ENCODE data around the gene IGFBP4. TPM values are rescaled to one million over a fixed set of nuclear protein-coding genes. Genes with fewer than 3 reads are reported as not detected.

IGFBP4 gene
- total and polyA plus RNA-seq, 2 of the 13 experiments (the other 11 are each of a cell fraction or from before 2014, with no cell fraction given) = 4.1 to 49.0 TPM

DNA sequence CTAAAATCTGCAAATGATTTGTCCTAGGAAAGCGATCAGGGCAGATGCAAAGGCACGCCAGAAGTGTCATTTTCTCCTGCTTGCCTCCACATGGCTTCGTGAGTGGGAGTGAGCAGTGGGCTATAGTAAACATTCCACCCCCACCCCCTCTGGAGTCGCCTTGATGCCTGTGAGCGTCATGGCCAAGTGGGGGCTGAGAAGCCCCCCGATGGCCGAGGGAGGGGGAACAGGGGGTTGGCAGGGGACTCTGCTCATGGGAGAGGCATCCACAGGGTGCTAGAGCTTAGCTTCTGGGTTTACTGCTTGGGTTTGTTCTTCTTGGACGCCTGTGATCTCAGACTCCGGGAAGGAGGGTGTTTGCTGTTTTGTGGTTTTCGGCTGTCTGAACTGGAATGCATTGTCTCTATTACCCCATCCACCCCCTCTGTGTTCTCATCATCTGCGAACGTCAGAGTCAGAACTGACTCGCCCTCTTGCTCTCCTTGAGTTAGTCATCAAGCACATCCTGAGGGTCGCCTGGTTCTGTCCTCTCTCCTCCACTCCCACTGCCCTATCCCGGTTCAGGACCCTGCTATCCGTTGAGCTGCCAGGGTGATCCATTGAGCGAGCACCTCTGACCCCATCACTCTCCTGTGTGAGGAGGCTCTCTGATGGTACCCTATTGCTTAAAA lies 42.7 kb downstream of the IGFBP4 start:
- no peak overlapping the region for H2AFZ ChIP-seq (ENCODE audit: low read length)
- 10% methylated on average over 16 of the region's 17 CpGs for WGBS (ENCODE audit: low lambda C conversion rate)
- no peak overlapping the region for H3K27ac ChIP-seq (ENCODE audit: extremely low read length, insufficient read depth, low read length)
- no peaks in the 10 kb centered on the region for H3K79me2 ChIP-seq (ENCODE audit: insufficient read depth, low read length)
- BruUV-seq (replicated peaks) = no TSS peak
- H3K9me3 ChIP-seq (ENCODE audit: low read length) = no peaks in the 10 kb centered on the region
- intact Hi-C loops (cut with micrococcal nuclease; ENCODE audit: unreplicated experiment) = no loop called here
- no peaks in the 10 kb centered on the region for H3K27me3 ChIP-seq (ENCODE audit: control insufficient read depth in 1 of 2, insufficient read depth in 2 of 2, low read length in 2 of 2)
- no peak overlapping the region for H3K4me3 ChIP-seq (replicated peaks in 1 of 3; ENCODE audit: insufficient read depth in 1 of 3, low read depth in 2 of 3, low read length in 3 of 3)
- DNase-seq (ENCODE audit: low spot score) (peak; percentile 86), FAIRE-seq (peak; percentile 21), ATAC-seq (peak; percentile 34)
- H3K4me1 ChIP-seq (ENCODE audit: insufficient read depth, low read length) = peaks cover 57% of the 10 kb centered on the region
- no peak overlapping the region; the same call in 1 of the 2 replicates for H3K4me2 ChIP-seq (ENCODE audit: low read depth, low read length)
- no peaks in the 10 kb centered on the region for H3K36me3 ChIP-seq (replicated peaks in 1 of 2; ENCODE audit: control insufficient read depth in 1 of 2, insufficient read depth in 2 of 2, low read length in 2 of 2)
- H3K9ac ChIP-seq (ENCODE audit: insufficient read depth, low read depth, low read length) = no peak overlapping the region
- in situ Hi-C loops (cut with HindIII; ENCODE audit: extremely low pct_ligation_motif_present, low pct_unique_long_range_greater_than_20kb) = no loop called here
- ChIA-PET CTCF (ENCODE audit: low intra/inter-chr PET ratio, low total read pairs) (no interaction called here), POLR2A (interaction anchor here (1.0 to 1.4 kb wide), 2 partner anchors 9 to 63 kb away, joined by 3 read pairs; no protein-coding TSS in a partner anchor)
- H4K20me1 ChIP-seq (ENCODE audit: insufficient read depth, low read length) = no peaks in the 10 kb centered on the region
- TF ChIP-seq ZMAT3 (CRISPR knock-in tag; conservative IDR thresholded peaks at IDR 0.05) (no peak), ZNF605 (CRISPR knock-in tag; IDR thresholded peaks at IDR 0.05) (no peak), ZFX (CRISPR knock-in tag; IDR thresholded peaks at IDR 0.05; ENCODE audit: low read depth) (no peak), SOX13 (IDR thresholded peaks at IDR 0.05) (no peak), SOX13 (CRISPR knock-in tag; conservative IDR thresholded peaks at IDR 0.05 in 1 of 2, IDR thresholded peaks at IDR 0.05 in 1 of 2) (peak in 1 of 2 experiments; percentile 36; a peak in 1 of 4 replicates), FOXA3 (CRISPR knock-in tag; IDR thresholded peaks at IDR 0.05) (no peak), ZNF569 (CRISPR knock-in tag; IDR thresholded peaks at IDR 0.05; ENCODE audit: borderline replicate concordance) (no peak)
- TF ChIP-seq, protein P1, sequence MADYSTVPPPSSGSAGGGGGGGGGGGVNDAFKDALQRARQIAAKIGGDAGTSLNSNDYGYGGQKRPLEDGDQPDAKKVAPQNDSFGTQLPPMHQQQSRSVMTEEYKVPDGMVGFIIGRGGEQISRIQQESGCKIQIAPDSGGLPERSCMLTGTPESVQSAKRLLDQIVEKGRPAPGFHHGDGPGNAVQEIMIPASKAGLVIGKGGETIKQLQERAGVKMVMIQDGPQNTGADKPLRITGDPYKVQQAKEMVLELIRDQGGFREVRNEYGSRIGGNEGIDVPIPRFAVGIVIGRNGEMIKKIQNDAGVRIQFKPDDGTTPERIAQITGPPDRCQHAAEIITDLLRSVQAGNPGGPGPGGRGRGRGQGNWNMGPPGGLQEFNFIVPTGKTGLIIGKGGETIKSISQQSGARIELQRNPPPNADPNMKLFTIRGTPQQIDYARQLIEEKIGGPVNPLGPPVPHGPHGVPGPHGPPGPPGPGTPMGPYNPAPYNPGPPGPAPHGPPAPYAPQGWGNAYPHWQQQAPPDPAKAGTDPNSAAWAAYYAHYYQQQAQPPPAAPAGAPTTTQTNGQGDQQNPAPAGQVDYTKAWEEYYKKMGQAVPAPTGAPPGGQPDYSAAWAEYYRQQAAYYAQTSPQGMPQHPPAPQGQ (CRISPR knock-in tag; IDR thresholded peaks at IDR 0.05; ENCODE audit: borderline replicate concordance) = no peak
- TF ChIP-seq, protein P2, sequence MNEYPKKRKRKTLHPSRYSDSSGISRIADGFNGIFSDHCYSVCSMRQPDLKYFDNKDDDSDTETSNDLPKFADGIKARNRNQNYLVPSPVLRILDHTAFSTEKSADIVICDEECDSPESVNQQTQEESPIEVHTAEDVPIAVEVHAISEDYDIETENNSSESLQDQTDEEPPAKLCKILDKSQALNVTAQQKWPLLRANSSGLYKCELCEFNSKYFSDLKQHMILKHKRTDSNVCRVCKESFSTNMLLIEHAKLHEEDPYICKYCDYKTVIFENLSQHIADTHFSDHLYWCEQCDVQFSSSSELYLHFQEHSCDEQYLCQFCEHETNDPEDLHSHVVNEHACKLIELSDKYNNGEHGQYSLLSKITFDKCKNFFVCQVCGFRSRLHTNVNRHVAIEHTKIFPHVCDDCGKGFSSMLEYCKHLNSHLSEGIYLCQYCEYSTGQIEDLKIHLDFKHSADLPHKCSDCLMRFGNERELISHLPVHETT (CRISPR knock-in tag; conservative IDR thresholded peaks at IDR 0.05) = no peak
- TF ChIP-seq, protein P3, sequence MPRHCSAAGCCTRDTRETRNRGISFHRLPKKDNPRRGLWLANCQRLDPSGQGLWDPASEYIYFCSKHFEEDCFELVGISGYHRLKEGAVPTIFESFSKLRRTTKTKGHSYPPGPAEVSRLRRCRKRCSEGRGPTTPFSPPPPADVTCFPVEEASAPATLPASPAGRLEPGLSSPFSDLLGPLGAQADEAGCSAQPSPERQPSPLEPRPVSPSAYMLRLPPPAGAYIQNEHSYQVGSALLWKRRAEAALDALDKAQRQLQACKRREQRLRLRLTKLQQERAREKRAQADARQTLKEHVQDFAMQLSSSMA (CRISPR knock-in tag; IDR thresholded peaks at IDR 0.05) = 0 out of 2 replicates have a peak, but pooled peaks have one; percentile 10
- TF ChIP-seq, protein P4, sequence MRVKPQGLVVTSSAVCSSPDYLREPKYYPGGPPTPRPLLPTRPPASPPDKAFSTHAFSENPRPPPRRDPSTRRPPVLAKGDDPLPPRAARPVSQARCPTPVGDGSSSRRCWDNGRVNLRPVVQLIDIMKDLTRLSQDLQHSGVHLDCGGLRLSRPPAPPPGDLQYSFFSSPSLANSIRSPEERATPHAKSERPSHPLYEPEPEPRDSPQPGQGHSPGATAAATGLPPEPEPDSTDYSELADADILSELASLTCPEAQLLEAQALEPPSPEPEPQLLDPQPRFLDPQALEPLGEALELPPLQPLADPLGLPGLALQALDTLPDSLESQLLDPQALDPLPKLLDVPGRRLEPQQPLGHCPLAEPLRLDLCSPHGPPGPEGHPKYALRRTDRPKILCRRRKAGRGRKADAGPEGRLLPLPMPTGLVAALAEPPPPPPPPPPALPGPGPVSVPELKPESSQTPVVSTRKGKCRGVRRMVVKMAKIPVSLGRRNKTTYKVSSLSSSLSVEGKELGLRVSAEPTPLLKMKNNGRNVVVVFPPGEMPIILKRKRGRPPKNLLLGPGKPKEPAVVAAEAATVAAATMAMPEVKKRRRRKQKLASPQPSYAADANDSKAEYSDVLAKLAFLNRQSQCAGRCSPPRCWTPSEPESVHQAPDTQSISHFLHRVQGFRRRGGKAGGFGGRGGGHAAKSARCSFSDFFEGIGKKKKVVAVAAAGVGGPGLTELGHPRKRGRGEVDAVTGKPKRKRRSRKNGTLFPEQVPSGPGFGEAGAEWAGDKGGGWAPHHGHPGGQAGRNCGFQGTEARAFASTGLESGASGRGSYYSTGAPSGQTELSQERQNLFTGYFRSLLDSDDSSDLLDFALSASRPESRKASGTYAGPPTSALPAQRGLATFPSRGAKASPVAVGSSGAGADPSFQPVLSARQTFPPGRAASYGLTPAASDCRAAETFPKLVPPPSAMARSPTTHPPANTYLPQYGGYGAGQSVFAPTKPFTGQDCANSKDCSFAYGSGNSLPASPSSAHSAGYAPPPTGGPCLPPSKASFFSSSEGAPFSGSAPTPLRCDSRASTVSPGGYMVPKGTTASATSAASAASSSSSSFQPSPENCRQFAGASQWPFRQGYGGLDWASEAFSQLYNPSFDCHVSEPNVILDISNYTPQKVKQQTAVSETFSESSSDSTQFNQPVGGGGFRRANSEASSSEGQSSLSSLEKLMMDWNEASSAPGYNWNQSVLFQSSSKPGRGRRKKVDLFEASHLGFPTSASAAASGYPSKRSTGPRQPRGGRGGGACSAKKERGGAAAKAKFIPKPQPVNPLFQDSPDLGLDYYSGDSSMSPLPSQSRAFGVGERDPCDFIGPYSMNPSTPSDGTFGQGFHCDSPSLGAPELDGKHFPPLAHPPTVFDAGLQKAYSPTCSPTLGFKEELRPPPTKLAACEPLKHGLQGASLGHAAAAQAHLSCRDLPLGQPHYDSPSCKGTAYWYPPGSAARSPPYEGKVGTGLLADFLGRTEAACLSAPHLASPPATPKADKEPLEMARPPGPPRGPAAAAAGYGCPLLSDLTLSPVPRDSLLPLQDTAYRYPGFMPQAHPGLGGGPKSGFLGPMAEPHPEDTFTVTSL (CRISPR knock-in tag; IDR thresholded peaks at IDR 0.05; ENCODE audit: borderline replicate concordance) = no peak

Data from HepG2 (cell line).